NCI-H1048 (cell line): ENCODE results near the gene NOP10.
A peak's percentile ranks its signal among the peaks of the same experiment; 100 is the strongest.

Source experiments
- DNase-seq: peaks from one replicate; lab custom pipeline; 2025; lab: John Stamatoyannopoulos, UW

Gene NOP10

DNA sequence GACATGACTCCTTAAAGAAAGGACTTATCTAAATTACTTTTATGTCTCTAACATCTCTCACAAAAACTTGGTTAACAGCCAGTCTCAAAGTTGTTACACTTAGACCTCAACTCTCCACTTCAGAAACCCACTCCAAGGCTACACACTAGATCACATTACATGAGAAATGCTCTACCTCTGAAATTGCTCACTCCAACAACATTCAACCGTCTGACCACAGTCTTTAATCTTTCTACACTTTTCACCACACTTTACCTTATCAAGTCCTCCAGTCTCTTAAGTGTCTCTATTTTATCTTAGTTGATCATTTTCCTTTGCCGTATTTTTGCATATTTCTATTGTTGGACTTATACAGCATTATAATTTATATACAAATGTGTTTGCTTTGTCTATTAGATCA is 11.1 kb downstream of the NOP10 start:
- no peak for DNase-seq

DNA sequence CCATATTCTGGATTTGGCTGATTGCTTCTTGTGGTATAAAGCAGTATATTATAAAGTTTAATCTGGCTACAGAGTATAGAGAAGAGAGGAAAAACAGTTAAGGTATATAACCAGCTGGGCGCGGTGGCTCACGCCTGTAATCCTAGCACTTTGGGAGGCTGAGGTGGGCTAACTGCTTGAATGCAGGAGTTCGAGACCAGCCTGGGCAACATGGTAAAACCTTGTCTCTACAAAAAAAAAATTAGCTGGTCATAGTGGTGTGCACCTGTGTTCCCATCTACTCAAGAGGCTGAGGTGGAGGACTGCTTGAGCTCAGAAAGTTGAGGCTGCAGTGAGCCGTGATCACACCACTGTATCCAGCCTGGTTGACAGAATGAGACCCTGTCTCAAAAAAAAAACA is 12.7 kb downstream of the NOP10 start:
- DNase-seq: no peak

DNA sequence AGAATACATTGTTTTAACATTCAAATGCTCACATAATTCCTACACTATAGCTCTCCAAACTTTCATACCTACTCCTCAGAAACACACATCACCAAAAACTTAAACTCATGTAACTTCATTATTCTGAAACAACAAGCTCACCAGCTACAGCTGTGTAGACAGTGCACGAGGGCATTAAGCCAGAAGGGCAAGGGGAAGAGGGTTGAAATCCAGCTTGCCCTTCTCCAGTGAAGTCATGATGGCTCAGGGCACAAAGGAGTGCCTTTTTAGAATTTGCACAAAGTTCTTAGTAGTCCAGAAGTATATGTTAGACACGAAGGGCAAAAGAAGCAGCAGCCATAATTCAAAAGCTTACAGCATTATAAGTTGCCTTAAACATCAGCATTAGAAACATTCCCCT is 13.9 kb downstream of the NOP10 start:
- DNase-seq: no peak

DNA sequence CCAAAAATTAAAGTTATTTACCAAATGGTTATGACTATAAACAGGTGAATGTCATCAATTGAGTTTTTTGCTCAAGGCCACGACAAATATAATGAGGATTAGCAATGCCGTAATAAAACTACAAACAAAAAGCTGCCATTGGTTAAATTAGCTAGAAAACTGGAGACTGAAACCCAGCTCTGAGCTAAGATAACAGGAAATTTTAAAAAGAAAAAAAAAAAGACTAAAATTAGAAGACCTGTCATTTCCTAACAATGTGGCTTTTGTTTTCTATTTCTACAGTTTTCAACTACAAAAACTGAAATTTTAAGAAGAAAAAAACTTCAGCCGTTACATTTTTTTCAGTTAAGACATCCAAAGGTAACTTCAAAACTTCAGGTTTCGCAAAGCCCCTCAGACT is 15.0 kb downstream of the NOP10 start:
- DNase-seq: no peak

DNA sequence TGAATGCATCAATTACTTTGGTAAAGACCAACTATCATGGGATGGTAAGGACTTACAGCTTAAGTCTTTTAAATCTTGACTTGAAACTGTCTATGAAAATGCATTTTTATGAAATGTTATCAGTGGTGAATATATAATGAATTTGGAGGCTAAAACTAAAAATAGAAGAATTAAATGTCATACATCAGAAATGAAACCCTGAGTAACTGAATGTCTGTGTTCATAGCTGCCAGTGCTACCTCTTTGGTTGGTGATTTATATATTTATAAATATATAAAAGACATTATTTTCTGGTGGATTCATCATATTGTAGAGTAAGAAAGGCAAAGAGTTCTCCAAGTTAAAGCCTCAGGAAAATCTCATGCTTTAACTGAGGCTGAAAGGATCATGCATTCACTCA is 17.6 kb downstream of the NOP10 start:
- no peak for DNase-seq

DNA sequence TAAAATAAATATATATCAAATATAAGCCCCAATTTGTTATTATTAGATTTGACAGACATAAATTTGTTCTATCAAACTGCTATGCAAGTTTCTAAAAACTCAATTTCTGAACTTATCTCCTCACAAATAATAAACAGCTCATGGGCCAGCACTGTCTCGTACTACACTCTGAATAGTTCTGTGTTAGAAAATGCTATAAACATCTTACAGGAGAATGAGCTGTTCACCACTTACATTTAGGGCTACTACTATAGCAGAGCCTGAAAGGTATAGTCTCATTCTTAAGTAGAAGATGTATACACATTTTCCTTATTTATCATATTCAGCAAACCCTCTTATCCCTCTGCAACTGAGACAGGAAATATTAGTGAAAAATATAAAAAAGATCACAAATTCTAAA is 18.0 kb downstream of the NOP10 start:
- no peak for DNase-seq

DNA sequence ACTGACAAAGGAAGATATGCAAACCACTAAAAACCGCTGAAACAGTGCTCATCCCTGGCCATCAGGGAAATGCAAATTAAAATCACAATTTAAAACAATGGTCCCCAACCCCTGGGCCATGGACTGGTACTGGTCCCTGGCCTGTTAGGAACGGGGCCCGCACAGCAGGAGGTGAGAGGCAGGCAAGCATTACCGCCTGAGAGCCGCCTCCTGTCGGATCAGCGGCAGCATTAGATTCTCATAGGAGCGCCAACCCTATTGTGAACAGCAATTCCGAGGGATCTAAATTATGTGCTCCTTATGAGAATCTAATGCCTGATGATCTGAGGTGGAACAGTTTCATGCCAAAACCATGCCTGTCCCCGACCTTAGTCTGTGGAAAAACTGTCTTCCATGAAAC is 19.7 kb downstream of the NOP10 start:
- no peak for DNase-seq

DNA sequence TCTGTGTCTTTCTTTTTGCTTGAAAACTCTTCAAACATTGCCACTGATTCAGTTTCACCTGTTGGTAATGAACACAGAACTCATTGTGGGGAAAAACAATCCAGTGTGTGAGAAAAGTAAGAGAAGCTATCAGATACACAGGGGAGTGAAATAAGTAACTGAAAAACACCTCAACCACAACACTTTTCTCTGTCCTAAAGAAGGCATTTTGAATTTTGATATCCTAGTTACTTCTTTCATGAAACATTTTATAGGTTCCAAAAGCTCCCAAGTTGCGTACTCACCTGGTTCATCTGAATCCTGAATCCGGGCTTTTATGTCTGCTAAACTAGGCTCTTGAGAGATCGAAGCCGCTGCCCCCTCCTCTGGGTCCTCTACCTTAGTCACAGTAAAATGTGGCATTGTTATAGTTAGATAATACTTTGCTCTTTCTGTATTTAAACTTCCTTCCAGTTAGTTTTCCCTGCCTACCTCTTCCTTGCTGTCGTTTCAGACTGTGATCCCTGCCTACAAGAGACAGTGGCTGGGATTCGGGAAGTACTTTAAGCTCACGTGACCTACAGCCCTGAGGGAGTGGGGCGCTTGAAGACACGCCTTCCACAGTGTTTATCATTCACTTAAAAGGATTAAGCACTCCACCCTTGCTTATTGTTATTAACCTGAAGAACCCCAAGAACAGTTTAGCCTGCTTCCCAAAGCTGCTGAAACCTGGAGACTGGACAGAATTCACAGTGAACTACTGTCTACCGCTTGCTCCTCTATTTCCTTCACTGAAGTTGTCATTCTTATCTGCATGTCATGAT is 24.5 kb downstream of the NOP10 start:
- peak; percentile 24 for DNase-seq

DNA sequence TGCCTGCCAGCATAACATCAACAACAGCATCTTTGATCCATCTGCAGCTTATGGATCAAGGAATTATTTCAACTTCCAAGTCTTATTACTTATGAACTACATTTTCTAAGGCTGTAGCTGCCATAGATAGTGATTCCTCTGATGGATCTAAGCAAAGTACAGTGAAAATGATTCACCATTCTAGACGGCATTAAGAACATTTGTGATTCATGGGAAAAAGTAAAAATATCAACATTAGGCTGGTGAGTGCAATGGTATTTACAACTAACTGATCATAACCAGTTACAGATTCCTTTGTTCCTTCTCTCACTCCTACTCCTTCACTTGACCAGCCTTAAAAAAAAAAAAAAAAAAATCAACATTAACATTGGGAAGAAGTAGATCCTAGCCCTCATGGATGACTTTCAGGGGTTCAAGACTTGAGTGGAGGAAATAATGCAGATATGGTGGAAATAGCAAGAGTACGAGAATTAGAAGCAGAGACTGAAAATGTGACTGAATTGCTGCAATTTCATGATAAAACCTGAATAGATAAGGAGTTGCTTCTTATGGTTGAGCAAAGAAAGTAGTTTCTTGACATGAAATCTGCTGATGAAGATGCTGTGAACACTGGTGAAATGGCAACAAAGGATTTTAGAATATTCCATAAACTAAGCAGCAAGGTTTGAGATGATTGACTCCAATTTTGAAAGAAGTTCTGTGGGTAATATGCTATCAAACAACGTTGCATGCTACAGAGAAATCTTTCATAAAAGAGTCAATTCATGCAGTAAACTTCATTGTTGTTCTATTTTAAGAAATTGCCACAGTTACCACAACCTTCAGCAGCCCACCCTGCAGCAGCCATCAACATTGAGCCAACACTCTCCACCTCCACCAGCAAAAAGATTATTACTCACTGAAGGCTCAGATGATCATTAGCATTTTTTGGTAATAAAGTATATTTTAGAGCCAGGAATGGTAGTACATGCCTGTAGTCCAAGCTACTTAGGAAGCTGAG is 28.1 kb downstream of the NOP10 start:
- DNase-seq: no peak

DNA sequence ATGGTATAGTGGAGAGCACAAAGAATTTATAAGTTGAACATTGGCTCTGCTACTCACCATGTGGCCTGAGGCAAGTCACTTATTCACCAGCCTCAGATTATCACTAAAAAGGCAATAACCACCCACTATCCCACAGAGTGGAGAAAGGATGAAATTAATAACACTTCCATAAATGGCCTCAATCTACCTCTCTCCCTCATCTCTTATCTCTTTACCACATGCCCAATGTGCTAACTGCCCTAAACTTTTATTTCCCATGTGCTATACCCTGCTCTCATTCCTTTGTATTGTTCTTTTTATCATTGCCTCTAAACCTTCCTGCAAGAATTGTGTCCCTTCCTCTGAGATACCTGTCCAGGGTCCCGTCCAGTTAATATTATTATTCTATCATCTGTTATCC is 31.4 kb downstream of the NOP10 start:
- DNase-seq: no peak

DNA sequence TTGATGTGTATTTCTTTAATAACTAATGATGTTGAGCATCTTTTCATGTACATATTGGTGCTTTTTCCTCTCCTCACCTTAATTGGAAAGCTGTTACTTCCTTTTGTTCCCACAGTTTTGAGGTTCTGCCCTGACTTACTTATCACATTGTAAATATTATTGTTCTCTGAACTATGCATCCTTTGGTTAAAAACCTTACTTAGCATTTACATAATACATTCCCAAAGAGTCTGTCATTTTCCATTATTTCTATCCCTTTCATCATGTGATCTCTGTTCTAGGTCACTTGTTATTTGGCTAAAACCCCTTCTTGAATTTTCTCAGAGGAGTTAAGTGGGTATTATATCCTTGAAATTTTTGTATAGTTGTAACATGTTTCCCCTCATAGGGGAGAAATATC is 38.3 kb downstream of the NOP10 start:
- no peak for DNase-seq

DNA sequence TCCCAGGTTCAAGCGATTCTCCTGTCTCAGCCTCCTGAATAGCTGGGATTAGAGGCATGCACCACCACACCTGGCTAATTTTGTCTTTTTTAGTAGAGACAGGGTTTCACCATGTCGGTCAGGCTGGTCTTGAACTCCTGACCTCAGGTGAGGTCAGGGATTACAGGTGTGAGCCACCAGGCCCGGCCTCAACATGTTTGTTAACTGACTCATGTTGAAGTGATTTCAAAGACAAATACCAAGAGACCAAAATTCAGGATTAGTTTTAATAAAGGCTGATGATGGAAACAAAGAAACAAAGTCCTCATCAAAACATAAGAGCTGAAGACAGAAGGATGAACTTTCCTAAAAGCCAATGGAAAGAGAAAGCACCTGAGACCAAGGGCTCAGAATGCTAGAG is 41.9 kb downstream of the NOP10 start:
- no peak for DNase-seq

DNA sequence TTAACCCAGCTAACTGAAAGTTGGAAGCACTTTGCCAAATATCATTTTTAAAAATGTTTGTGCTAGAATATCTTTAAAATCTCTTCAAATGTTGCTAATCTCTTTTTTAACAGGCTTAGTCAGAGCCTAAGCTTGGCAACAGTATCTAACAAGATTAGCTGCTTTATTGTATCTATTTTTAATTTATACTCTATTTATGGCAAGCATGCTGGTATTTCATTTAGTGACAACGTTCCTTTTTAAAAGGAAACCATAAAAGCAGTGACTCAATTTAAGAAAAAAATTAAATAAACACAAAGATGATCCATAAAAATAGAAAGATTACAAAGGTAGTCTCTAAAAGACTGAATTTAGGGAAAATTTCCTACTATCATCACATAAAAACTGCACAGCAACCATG is 45.9 kb downstream of the NOP10 start:
- DNase-seq: no peak

DNA sequence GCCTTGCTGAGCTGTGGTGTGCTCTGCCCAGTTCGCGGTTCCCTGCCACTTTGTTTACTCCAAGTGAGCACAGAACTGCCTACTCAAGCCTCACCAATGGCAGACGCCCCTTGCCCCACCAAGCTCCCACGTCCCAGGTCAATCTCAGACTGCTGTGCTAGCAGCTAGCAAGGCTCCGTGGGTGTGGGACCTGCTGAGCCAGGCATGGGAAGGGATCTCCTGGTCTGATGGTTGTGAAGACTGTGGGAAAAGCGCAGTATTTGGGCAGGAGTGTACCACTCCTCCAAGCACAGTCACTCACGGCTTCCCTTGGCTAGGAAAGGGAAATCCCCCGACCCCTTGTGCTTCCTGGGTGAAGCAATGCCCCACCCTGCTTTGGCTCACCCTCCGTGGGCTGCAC is 50.3 kb downstream of the NOP10 start:
- no peak for DNase-seq
